Activated T-helper 1 cell treated with Interleukin-2 at 50 U/mL for 16 hours (primary cell): ENCODE measurements around the gene CCSER1.

Source experiments
- DNase-seq: peaks from one replicate; pipeline ENCODE4 v3.0.0-alpha.2; 2020; ENCODE audit warnings: low read depth

CCSER1 gene

GRCh38 chr4:90958256-90958895, 831.2 kb downstream of the CCSER1 start:
- DNase-seq: no peak

GRCh38 chr4:90960433-90960832, 833.2 kb downstream of the CCSER1 start:
- DNase-seq: no peak

- no peak for DNase-seq
Observed at GRCh38 chr4:90960840-90961239, 833.6 kb downstream of the CCSER1 start.

GRCh38 chr4:90970021-90970420, 842.8 kb downstream of the CCSER1 start:
- no peak for DNase-seq

GRCh38 chr4:90977726-90978125, 850.5 kb downstream of the CCSER1 start:
- DNase-seq: no peak

- DNase-seq: no peak
Observed at GRCh38 chr4:90979556-90979955, 852.4 kb downstream of the CCSER1 start.

GRCh38 chr4:90982813-90983212, 855.6 kb downstream of the CCSER1 start:
- no peak for DNase-seq

GRCh38 chr4:90990284-90990683, 863.1 kb downstream of the CCSER1 start:
- no peak for DNase-seq

GRCh38 chr4:90992213-90992612, 865.0 kb downstream of the CCSER1 start:
- DNase-seq: no peak

GRCh38 chr4:90994851-90995574, 867.8 kb downstream of the CCSER1 start:
- no peak for DNase-seq

GRCh38 chr4:90995996-90996395, 868.8 kb downstream of the CCSER1 start:
- no peak for DNase-seq

- DNase-seq: no peak
Observed at GRCh38 chr4:90996813-90997212, 869.6 kb downstream of the CCSER1 start.

- DNase-seq: no peak
Observed at GRCh38 chr4:91015861-91016260, 888.7 kb downstream of the CCSER1 start.

- no peak for DNase-seq
Observed at GRCh38 chr4:91019513-91019912, 892.3 kb downstream of the CCSER1 start.

- DNase-seq: no peak
Observed at GRCh38 chr4:91025241-91026148, 898.3 kb downstream of the CCSER1 start.

GRCh38 chr4:91028228-91028627, 901.0 kb downstream of the CCSER1 start:
- DNase-seq: no peak

- DNase-seq: no peak
Observed at GRCh38 chr4:91031761-91032160, 904.6 kb downstream of the CCSER1 start.

GRCh38 chr4:91032725-91033445, 905.7 kb downstream of the CCSER1 start:
- DNase-seq: no peak

- no peak for DNase-seq
Observed at GRCh38 chr4:91035276-91035675, 908.1 kb downstream of the CCSER1 start.

GRCh38 chr4:91037951-91038350, 910.8 kb downstream of the CCSER1 start:
- no peak for DNase-seq

- no peak for DNase-seq
Observed at GRCh38 chr4:91057871-91058270, 930.7 kb downstream of the CCSER1 start.

- DNase-seq: no peak
Observed at GRCh38 chr4:91058345-91058744, 931.2 kb downstream of the CCSER1 start.
